NCI-H526 treated with DMSO at 0.1 percent for 48 hours (cell line): Measurements from ENCODE around the gene LTBP4.
A peak's percentile ranks its signal among the peaks of the same experiment; 100 is the strongest.
"Not testable (repeated sequence)": the region's sequence is repeated elsewhere in the genome, so short reads cannot be mapped to it uniquely, and the experiment has no call there.

Source experiments
- DNase-seq: peaks from one replicate; lab custom pipeline; 2025; lab: John Stamatoyannopoulos, UW

Gene LTBP4

DNA sequence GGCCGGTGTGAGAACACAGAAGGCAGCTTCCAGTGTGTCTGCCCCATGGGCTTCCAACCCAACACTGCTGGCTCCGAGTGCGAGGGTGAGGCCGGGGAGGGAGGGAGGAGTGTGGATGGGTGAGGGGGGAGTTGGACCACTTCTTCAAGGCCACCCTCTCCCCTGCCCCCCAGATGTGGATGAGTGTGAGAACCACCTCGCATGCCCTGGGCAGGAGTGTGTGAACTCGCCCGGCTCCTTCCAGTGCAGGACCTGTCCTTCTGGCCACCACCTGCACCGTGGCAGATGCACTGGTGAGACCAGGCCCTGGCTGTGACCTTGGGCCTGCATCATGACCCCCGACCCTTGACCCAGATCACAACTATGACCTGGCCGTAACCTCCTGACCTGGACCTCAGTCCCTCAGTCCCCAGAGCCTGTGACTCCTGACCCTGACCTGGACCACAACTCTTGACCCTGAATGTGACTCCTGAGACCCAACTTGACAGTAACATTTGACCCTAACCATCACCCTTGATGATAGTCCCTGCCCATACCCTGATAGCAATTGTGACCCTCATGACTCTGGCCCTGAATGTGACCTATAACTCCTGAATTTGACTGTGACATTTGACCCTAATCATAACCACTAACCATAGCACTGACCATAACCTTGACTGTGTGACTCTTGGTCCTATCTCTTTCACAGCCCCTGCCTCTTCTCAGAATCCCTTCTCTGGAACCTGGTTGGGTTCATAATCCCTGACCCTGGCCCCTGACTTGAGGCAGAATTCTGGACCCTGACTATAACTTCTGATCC is 10.9 kb downstream of the LTBP4 start:
- DNase-seq, result no peak

GRCh38 chr19:40612831-40613689 is 11.9 kb downstream of the LTBP4 start:
- DNase-seq, result peak; percentile 24

DNA sequence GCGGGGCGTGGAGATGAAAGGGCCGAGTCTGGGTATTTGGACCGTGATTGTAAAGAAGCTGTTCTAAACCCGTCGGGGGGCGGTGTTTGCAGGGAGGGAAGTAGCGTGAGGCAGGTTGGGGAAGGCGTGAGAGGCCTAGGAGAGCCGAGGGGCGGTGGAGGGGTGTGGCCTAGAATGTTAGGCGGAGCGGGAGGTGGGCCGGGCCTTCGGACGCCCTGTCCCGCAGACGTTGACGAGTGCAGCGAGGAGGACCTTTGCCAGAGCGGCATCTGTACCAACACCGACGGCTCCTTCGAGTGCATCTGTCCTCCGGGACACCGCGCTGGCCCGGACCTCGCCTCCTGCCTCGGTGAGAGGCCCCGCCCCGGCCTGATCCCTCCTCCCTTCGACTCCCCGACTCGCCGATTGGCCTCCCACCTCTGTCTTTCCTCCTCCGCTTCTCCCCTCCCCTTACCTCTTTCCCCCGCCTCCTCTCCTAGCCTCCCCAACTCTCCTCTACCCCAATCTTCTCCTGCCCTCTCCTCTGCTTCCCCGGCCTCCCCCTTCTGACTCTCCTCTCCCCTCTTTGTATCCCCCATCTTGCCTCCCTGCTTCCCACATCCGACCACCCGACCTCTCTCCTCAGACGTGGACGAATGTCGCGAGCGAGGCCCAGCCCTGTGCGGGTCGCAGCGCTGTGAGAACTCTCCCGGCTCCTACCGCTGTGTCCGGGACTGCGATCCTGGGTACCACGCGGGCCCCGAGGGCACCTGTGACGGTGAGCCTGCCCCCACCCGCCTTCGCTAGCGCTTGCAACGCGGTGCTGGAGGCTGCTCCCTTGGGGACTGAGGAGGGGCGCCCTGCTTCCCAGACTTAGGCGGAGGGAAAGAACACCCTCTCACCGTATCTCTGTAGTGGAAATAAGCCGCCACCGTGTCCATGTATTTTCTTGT is 12.8 kb downstream of the LTBP4 start:
- DNase-seq, result peak; percentile 80

- peak; percentile 71 for DNase-seq
These were observed 13.6 kb downstream of the LTBP4 start for GRCh38 chr19:40614622-40615411.

- no peak for DNase-seq
These were observed 15.0 kb downstream of the LTBP4 start for GRCh38 chr19:40616178-40616577.

GRCh38 chr19:40616941-40617340 is 15.8 kb downstream of the LTBP4 start:
- DNase-seq, result no peak

DNA sequence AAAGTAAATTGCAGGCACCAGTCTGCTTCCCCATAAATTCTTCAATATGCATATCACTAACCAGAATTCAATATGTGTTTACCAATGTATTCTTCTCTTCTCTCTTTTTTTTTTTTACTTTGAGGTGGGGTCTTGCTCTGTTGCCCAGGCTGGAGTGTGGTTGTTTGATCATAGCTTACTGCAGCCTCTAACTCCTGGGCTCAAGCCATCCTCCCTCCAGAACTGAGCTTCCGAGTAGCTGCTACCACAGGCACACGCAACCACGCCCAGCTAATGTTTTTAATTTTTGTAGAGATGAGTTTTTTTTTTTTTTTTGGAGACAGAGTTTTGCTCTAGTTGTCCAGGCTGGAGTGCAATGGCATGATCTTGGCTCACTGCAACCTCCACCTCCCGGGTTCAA is 16.8 kb downstream of the LTBP4 start:
- DNase-seq, result no peak

DNA sequence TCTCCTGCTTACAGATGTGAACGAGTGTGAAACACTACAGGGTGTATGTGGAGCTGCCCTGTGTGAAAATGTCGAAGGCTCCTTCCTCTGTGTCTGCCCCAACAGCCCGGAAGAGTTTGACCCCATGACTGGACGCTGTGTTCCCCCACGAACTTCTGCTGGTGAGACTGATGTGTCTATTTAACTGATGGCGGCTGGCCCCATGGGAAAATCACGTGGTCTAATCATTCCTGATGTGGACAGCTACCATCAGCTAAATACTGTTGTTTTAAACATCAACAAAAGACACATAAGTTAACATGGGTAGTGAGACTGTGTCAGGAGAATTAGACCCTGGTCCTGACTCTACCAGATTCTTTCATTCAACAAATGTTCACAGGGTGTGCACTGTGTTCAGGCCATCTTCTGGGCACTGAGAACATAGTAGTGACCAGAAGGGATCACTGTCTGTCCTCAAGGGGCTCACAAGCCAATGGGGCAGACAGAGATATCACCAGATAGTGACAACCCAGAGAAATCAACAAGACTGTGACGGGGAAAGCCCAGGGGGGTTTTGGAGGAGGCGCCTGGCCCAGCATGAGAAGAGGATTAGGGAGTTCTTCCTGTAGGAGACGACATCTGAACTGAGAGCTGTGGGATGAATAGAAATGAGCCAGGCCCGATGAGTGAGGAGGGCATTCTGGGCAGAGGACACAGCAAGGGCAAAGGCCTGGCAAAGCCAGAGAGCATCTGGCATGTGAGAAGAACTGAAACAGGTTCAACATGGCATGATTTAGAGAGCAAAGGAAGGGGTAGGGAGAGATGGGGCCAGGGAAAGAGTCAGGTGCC is 18.4 kb downstream of the LTBP4 start:
- no peak for DNase-seq

- no peak for DNase-seq
These were observed 19.0 kb downstream of the LTBP4 start for GRCh38 chr19:40620161-40620485.

GRCh38 chr19:40621283-40621682 is 20.1 kb downstream of the LTBP4 start:
- no peak for DNase-seq

- DNase-seq, result no peak
These were observed 21.0 kb downstream of the LTBP4 start for GRCh38 chr19:40621966-40622772.

DNA sequence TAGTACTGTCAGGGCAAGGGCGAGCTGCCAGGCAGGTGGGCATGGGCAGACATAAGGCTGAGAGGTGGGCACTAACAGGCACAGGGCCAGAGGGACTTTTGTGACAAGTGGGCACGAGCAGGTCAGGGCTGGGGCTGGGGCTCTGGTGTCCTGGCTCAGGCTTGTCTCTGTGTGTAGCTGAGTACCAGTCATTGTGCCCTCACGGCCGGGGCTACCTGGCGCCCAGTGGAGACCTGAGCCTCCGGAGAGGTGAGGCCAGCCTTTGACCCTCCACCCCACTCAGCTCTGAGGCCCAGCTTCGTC is 21.6 kb downstream of the LTBP4 start:
- no peak for DNase-seq

DNA sequence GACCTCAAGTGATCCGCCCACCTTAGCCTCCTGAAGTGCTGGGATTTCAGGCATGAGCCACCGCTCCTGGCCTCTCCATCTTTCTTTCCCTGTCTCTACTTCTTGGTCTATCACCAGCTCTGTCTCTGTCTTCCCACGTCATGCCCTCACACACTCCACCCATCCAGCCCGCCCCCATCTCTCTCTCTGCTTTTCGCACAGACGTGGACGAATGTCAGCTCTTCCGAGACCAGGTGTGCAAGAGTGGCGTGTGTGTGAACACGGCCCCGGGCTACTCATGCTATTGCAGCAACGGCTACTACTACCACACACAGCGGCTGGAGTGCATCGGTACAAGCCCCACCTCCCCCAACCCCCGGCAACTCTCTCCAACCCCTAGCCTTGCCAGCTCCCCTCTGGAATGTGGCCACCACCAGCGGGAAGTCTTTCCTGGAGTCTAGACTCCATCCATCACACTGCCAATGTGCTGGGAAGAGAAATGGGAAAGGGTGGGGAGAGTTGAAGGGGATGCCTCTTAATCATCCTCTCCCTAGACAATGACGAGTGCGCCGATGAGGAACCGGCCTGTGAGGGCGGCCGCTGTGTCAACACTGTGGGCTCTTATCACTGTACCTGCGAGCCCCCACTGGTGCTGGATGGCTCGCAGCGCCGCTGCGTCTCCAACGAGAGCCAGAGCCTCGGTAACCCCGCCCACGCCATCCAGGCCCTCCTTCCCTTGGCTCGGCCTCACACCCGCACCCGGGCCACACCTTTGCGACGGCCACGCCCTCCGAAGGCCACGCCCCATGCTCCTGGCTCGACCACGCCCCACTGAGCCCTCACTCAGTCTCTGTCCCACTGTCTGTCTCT is 22.5 kb downstream of the LTBP4 start:
- DNase-seq, result peak; percentile 87

- not testable (repeated sequence) for DNase-seq
These were observed 23.4 kb downstream of the LTBP4 start for GRCh38 chr19:40624369-40625153.

DNA sequence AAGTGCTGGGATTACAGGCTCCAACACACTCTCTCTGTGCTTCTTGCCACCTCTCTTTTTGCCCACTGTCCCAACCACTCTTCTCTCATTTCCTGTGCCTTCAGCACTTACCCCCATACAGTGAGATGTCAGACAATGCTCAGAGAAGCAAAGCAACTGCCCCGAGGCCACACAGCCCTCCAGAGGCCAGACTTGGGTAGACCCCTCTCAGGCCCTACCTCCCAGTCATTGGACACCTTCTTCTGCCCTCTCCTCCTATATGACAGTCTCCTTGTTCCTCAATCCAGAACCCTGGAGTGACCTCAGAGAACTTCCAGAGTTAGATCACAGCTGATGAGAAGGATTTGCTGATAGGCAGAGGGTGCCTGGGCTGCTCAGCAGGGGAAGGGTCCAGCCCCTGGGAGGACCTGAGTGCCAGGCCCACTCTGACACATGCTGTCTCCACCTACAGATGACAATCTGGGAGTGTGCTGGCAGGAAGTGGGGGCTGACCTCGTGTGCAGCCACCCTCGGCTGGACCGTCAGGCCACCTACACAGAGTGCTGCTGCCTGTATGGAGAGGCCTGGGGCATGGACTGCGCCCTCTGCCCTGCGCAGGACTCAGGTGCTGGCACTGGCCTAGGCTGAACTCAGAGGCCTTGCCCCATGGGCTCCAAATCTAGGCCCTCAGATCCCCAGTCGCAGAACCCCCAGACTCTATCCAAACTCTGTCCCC is 24.4 kb downstream of the LTBP4 start:
- DNase-seq, result no peak

GRCh38 chr19:40626918-40627317 is 25.7 kb downstream of the LTBP4 start:
- DNase-seq, result no peak

GRCh38 chr19:40627486-40628279 is 26.5 kb downstream of the LTBP4 start:
- DNase-seq, result no peak
